Measurements from ENCODE around the gene CCDC107. TPM values are rescaled to one million over a fixed set of nuclear protein-coding genes. Genes with fewer than 3 reads are reported as not detected.
A peak's percentile ranks its signal among the peaks of the same experiment; 100 is the strongest.

Gene CCDC107
- total and polyA plus RNA-seq, 2 experiments from 2014 or later: 6.9 to 18.4 TPM

DNA sequence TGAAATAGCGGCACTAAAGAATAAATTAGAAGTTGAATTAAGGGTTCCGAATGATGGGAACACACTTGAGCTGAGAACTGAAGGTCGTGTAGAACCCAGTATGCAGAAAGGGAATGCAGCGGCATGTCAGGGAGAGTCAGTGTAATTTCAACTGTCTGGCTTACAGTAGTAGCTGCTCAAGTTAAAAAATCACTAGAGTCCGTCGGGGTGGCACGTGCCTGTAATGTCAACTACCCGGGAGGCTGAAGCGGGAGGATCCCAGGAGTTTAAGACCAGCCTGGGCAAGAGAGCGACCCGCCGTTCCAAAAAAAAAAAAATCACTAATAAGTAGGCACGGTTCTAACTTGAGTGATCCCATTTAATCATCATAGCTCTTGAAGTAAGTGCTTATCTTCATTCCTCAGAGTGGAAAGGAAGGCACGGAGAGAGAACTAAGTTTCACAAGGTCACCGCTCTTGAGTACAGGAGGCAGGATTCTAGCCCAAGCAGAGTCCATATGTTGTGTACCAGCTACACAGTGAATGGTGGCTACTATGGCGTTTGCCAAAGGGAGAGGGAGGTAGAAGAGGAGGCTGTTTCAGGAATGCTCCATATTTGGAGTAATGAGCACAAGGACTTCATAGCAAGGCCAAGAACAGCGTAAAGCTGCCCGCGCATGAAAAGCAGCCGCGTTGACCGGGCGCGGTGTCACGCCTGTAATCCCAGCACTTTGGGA, 1.1 kb upstream of the CCDC107 start (continued):
- TF ChIP-seq, protein P1, sequence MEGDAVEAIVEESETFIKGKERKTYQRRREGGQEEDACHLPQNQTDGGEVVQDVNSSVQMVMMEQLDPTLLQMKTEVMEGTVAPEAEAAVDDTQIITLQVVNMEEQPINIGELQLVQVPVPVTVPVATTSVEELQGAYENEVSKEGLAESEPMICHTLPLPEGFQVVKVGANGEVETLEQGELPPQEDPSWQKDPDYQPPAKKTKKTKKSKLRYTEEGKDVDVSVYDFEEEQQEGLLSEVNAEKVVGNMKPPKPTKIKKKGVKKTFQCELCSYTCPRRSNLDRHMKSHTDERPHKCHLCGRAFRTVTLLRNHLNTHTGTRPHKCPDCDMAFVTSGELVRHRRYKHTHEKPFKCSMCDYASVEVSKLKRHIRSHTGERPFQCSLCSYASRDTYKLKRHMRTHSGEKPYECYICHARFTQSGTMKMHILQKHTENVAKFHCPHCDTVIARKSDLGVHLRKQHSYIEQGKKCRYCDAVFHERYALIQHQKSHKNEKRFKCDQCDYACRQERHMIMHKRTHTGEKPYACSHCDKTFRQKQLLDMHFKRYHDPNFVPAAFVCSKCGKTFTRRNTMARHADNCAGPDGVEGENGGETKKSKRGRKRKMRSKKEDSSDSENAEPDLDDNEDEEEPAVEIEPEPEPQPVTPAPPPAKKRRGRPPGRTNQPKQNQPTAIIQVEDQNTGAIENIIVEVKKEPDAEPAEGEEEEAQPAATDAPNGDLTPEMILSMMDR (conservative IDR thresholded peaks at IDR 0.05; ENCODE audit: low read depth in 2 of 2): no peak
- TF ChIP-seq NANOG (IDR thresholded peaks at IDR 0.05; ENCODE audit: borderline replicate concordance): no peak
- TF ChIP-seq, protein P2, sequence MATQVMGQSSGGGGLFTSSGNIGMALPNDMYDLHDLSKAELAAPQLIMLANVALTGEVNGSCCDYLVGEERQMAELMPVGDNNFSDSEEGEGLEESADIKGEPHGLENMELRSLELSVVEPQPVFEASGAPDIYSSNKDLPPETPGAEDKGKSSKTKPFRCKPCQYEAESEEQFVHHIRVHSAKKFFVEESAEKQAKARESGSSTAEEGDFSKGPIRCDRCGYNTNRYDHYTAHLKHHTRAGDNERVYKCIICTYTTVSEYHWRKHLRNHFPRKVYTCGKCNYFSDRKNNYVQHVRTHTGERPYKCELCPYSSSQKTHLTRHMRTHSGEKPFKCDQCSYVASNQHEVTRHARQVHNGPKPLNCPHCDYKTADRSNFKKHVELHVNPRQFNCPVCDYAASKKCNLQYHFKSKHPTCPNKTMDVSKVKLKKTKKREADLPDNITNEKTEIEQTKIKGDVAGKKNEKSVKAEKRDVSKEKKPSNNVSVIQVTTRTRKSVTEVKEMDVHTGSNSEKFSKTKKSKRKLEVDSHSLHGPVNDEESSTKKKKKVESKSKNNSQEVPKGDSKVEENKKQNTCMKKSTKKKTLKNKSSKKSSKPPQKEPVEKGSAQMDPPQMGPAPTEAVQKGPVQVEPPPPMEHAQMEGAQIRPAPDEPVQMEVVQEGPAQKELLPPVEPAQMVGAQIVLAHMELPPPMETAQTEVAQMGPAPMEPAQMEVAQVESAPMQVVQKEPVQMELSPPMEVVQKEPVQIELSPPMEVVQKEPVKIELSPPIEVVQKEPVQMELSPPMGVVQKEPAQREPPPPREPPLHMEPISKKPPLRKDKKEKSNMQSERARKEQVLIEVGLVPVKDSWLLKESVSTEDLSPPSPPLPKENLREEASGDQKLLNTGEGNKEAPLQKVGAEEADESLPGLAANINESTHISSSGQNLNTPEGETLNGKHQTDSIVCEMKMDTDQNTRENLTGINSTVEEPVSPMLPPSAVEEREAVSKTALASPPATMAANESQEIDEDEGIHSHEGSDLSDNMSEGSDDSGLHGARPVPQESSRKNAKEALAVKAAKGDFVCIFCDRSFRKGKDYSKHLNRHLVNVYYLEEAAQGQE (IDR thresholded peaks at IDR 0.05; ENCODE audit: unreplicated experiment): no peak
- TF ChIP-seq, protein P3, sequence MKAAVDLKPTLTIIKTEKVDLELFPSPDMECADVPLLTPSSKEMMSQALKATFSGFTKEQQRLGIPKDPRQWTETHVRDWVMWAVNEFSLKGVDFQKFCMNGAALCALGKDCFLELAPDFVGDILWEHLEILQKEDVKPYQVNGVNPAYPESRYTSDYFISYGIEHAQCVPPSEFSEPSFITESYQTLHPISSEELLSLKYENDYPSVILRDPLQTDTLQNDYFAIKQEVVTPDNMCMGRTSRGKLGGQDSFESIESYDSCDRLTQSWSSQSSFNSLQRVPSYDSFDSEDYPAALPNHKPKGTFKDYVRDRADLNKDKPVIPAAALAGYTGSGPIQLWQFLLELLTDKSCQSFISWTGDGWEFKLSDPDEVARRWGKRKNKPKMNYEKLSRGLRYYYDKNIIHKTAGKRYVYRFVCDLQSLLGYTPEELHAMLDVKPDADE (IDR thresholded peaks at IDR 0.05): no peak

DNA sequence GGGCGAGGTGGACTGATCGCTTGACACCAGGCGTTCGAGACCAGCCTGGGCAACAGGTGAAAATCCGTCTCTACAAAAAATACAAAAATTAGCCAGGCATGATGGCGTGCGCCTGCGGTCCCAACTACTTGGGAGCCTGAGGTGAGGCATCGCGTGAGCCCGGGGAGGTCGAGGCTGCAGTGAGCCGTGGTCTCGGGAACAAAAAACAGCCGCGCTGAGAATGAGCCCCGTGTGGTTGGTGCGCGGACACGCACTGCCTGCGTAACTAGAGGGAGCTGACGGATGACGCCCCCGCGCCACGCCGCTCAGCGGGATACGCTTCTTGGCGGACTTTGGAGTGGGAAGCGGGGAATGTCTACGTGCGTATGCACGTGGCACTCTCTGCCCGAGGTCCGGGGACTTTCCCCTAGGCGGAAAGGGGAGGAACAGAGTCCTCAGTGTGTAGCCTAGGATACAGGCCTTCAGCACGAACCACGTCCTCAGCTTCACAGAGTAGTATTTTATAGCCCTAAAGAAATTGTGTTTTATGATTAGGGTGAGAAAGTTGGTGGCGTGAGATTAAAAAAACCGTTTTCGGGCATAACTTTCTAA, 451 bp upstream of the CCDC107 start, which contains the start of gene RMRP:
RMRP (minus strand) TSS at position 474 of the 591 bp plus-strand sequence.
- H3K79me2 ChIP-seq (replicated peaks; ENCODE audit: insufficient read depth): no peaks in the 10 kb centered on the region
- H3K4me1 ChIP-seq (ENCODE audit: insufficient read depth): 0 out of 2 replicates have a peak, but pooled peaks cover 8% of the 10 kb centered on the region
- peak within 1 kb of the TSS; percentile 89 for H3K27ac ChIP-seq (ENCODE audit: low read depth)
- peak within 1 kb of the TSS; percentile 100 for H3K27ac Mint-ChIP-seq
- peak; percentile 91 for ATAC-seq
- H3K36me3 ChIP-seq (ENCODE audit: insufficient read depth): peaks cover 8% of the 10 kb centered on the region; the same call in 1 of the 2 replicates
- peaks cover 32% of the 10 kb centered on the region for H3K4me1 Mint-ChIP-seq
- TF ChIP-seq, protein P3 (IDR thresholded peaks at IDR 0.05): no peak
- TF ChIP-seq, protein P1 (conservative IDR thresholded peaks at IDR 0.05; ENCODE audit: low read depth in 2 of 2): peak in 1 of 2 experiments; percentile 5; a peak in 1 of 4 replicates
- no peak for TF ChIP-seq EZH2phosphoT487 (IDR thresholded peaks at IDR 0.05; ENCODE audit: unreplicated experiment)
- TF ChIP-seq, protein P2 (IDR thresholded peaks at IDR 0.05; ENCODE audit: unreplicated experiment): peak; percentile 29
- TF ChIP-seq CREB1 (CRISPR knock-in tag; IDR thresholded peaks at IDR 0.05; ENCODE audit: low read depth): peak; percentile 87
- peak within 1 kb of the TSS; percentile 92 for H3K4me2 ChIP-seq
- H3K4me3 Mint-ChIP-seq: peak within 1 kb of the TSS; percentile 77
- H3K9me2 ChIP-seq (ENCODE audit: insufficient read depth): no peaks in the 10 kb centered on the region
- H2AFZ ChIP-seq: peak within 1 kb of the TSS; percentile 90
- peak within 1 kb of the TSS; percentile 97 for H3K4me3 ChIP-seq
- H3K27me3 Mint-ChIP-seq (ENCODE audit: insufficient read depth, low read depth, poor library complexity): peaks cover 30% of the 10 kb centered on the region
- H3F3A ChIP-seq (replicated peaks; ENCODE audit: low read depth): peaks cover 16% of the 10 kb centered on the region; the same call in 1 of the 2 replicates
- H4K20me1 ChIP-seq (replicated peaks; ENCODE audit: insufficient read depth): no peaks in the 10 kb centered on the region; the same call in none of the 2 replicates
- H3K27me3 ChIP-seq (ENCODE audit: insufficient read depth): peaks cover 4% of the 10 kb centered on the region; the same call in 1 of the 2 replicates
- peaks cover 3% of the 10 kb centered on the region; the same call in 2 of the 3 replicates for H3K9me3 Mint-ChIP-seq
- peak; percentile 99 for DNase-seq (ENCODE audit: low spot score)
- H3K36me3 Mint-ChIP-seq (ENCODE audit: low read depth): peaks cover 41% of the 10 kb centered on the region
